HTR-8/SVneo (cell line): ENCODE results near the gene GRPEL1.
"Not testable (repeated sequence)": the region's sequence is repeated elsewhere in the genome, so short reads cannot be mapped to it uniquely, and the experiment has no call there.

Experiments used
- DNase-seq: peaks from one replicate; pipeline ENCODE4 v3.0.0; 2011; ENCODE audit warnings: low spot score, mixed read lengths; ENCODE audit not compliant: insufficient read length
- FAIRE-seq: peaks from 2 replicates; lab custom pipeline; 2011; peaks lifted over from hg19 to GRCh38; lab: Jason Lieb, UNC

GRPEL1 gene

GRCh38 chr4:7095611-7096155 lies 27.8 kb upstream of the GRPEL1 start:
- no peak for DNase-seq
- FAIRE-seq = no peak

- FAIRE-seq (no peak), DNase-seq (no peak)
These were observed 27.1 kb upstream of the GRPEL1 start for GRCh38 chr4:7094916-7095315.

GRCh38 chr4:7092026-7092425 lies 24.2 kb upstream of the GRPEL1 start:
- DNase-seq = no peak
- FAIRE-seq = no peak

GRCh38 chr4:7089213-7089986 lies 21.5 kb upstream of the GRPEL1 start:
- DNase-seq (no peak), FAIRE-seq (no peak)

- no peak for FAIRE-seq
These were observed 19.2 kb upstream of the GRPEL1 start for GRCh38 chr4:7087036-7087435.

GRCh38 chr4:7086384-7086783 lies 18.5 kb upstream of the GRPEL1 start:
- no peak for DNase-seq
- no peak for FAIRE-seq

More at GRCh38 chr4:7087036-7087435, 19.2 kb upstream of the GRPEL1 start:
- DNase-seq = no peak

- DNase-seq, FAIRE-seq: not testable (repeated sequence)
These were observed 16.7 kb upstream of the GRPEL1 start for GRCh38 chr4:7084564-7084961.

GRCh38 chr4:7083597-7084563 lies 16.0 kb upstream of the GRPEL1 start:
- FAIRE-seq = no peak
- no peak for DNase-seq

GRCh38 chr4:7079909-7080308 lies 12.0 kb upstream of the GRPEL1 start:
- not testable (repeated sequence) for FAIRE-seq, DNase-seq

- FAIRE-seq, DNase-seq: not testable (repeated sequence)
These were observed 11.6 kb upstream of the GRPEL1 start for GRCh38 chr4:7079483-7079882.

- FAIRE-seq = no peak
- DNase-seq = no peak
These were observed 10.2 kb upstream of the GRPEL1 start for GRCh38 chr4:7078025-7078424.

- DNase-seq (no peak), FAIRE-seq (no peak)
These were observed 9.5 kb upstream of the GRPEL1 start for GRCh38 chr4:7077371-7077770.

- no peak for FAIRE-seq
- no peak for DNase-seq
These were observed 8.8 kb upstream of the GRPEL1 start for GRCh38 chr4:7076696-7077082.

GRCh38 chr4:7075962-7076695 lies 8.3 kb upstream of the GRPEL1 start:
- no peak for FAIRE-seq
- no peak for DNase-seq

- DNase-seq (peak; percentile 40), FAIRE-seq (peak; percentile 13)
These were observed 6.6 kb upstream of the GRPEL1 start for GRCh38 chr4:7074426-7074825.

- peak; percentile 83 for DNase-seq
- FAIRE-seq = peak; percentile 38
These were observed 5.9 kb upstream of the GRPEL1 start for GRCh38 chr4:7073526-7074390.

GRCh38 chr4:7073059-7073458 lies 5.2 kb upstream of the GRPEL1 start:
- no peak for DNase-seq
- no peak for FAIRE-seq

- FAIRE-seq (peak; percentile 57), DNase-seq (peak; percentile 75)
These were observed 3.1 kb upstream of the GRPEL1 start for GRCh38 chr4:7070729-7071511.
